Nephron (organoid): Measurements from ENCODE around the gene EFNA5.
A peak's percentile ranks its signal among the peaks of the same experiment; 100 is the strongest.
"Not testable (repeated sequence)": the region's sequence is repeated elsewhere in the genome, so short reads cannot be mapped to it uniquely, and the experiment has no call there.

Experiments used
- H3K27ac Mint-ChIP-seq, 3 experiments: 2 replicates each; pipeline ENCODE4 v1.8.0; 2020; ENCODE audit warnings: mixed read lengths in 3 of 3, mild to moderate bottlenecking in 2 of 3, moderate library complexity in 1 of 3
- H3K27me3 Mint-ChIP-seq: 2 replicates; pipeline ENCODE4 v1.8.0; 2021; ENCODE audit warnings: low read depth, mild to moderate bottlenecking, moderate library complexity, mixed read lengths
- H3K36me3 Mint-ChIP-seq: 2 replicates; pipeline ENCODE4 v1.8.0; 2020; ENCODE audit warnings: low read depth, mixed read lengths
- H3K4me1 Mint-ChIP-seq: 2 replicates; pipeline ENCODE4 v1.8.0; 2020; ENCODE audit warnings: mixed read lengths
- H3K4me3 Mint-ChIP-seq, 3 experiments: 2 replicates each; pipeline ENCODE4 v1.8.0; 2020; ENCODE audit warnings: mild to moderate bottlenecking in 3 of 3, mixed read lengths in 3 of 3, moderate library complexity in 2 of 3
- H3K9me3 Mint-ChIP-seq: 2 replicates; pipeline ENCODE4 v1.8.0; 2020; ENCODE audit warnings: mixed read lengths
- CTCF ChIP-seq, 3 experiments: fragments of 200-600 bp; sonication (generic); IDR thresholded peaks; one replicate each; pipeline ENCODE4 v1.5.0; 2021; ENCODE audit warnings: antibody characterized with exemption in 3 of 3; ENCODE audit not compliant: unreplicated experiment in 3 of 3

EFNA5 gene

GRCh38 chr5:107363768-107364167 is 307.0 kb downstream of the EFNA5 start:
- H3K4me3 Mint-ChIP-seq, result no peak overlapping the region
- no peak for TF ChIP-seq CTCF (IDR thresholded peaks at IDR 0.05; ENCODE audit: unreplicated experiment in 3 of 3)
- no peaks in the 10 kb centered on the region for H3K9me3 Mint-ChIP-seq
- peaks cover 9% of the 10 kb centered on the region for H3K4me1 Mint-ChIP-seq
- no peaks in the 10 kb centered on the region for H3K27me3 Mint-ChIP-seq
- H3K36me3 Mint-ChIP-seq, result no peaks in the 10 kb centered on the region
- H3K27ac Mint-ChIP-seq, result no peak overlapping the region

- no peak for TF ChIP-seq CTCF (IDR thresholded peaks at IDR 0.05; ENCODE audit: unreplicated experiment in 3 of 3)
- no peaks in the 10 kb centered on the region for H3K36me3 Mint-ChIP-seq
- H3K9me3 Mint-ChIP-seq, result no peaks in the 10 kb centered on the region
- no peak overlapping the region for H3K27ac Mint-ChIP-seq
- no peak overlapping the region for H3K4me3 Mint-ChIP-seq
- no peaks in the 10 kb centered on the region for H3K27me3 Mint-ChIP-seq
- peaks cover 9% of the 10 kb centered on the region for H3K4me1 Mint-ChIP-seq
Measured at GRCh38 chr5:107361945-107362344, 308.8 kb downstream of the EFNA5 start.

- TF ChIP-seq CTCF (IDR thresholded peaks at IDR 0.05; ENCODE audit: unreplicated experiment in 3 of 3), result no peak
- Mint-ChIP-seq H3K36me3 (no peaks in the 10 kb centered on the region), H3K27ac (peak overlapping the region; percentile 9 to 66 (median 65)), H3K27me3 (no peaks in the 10 kb centered on the region), H3K4me1 (peaks cover 9% of the 10 kb centered on the region), H3K9me3 (no peaks in the 10 kb centered on the region), H3K4me3 (no peak overlapping the region)
Measured at GRCh38 chr5:107359916-107360234, 310.9 kb downstream of the EFNA5 start.

GRCh38 chr5:107359033-107359915 is 311.5 kb downstream of the EFNA5 start:
- peak overlapping the region; percentile 9 to 66 (median 65) for H3K27ac Mint-ChIP-seq
- no peaks in the 10 kb centered on the region for H3K9me3 Mint-ChIP-seq
- H3K36me3 Mint-ChIP-seq, result no peaks in the 10 kb centered on the region
- TF ChIP-seq CTCF (IDR thresholded peaks at IDR 0.05; ENCODE audit: unreplicated experiment in 3 of 3), result no peak
- H3K27me3 Mint-ChIP-seq, result no peaks in the 10 kb centered on the region
- peaks cover 9% of the 10 kb centered on the region for H3K4me1 Mint-ChIP-seq
- H3K4me3 Mint-ChIP-seq, result no peak overlapping the region

GRCh38 chr5:107356891-107357290 is 313.8 kb downstream of the EFNA5 start:
- Mint-ChIP-seq H3K4me1 (peaks cover 9% of the 10 kb centered on the region), H3K9me3 (peaks cover 11% of the 10 kb centered on the region), H3K36me3 (peaks cover 2% of the 10 kb centered on the region), H3K27ac (no peak overlapping the region), H3K27me3 (no peaks in the 10 kb centered on the region), H3K4me3 (no peak overlapping the region)
- TF ChIP-seq CTCF (IDR thresholded peaks at IDR 0.05; ENCODE audit: unreplicated experiment in 3 of 3), result no peak

- Mint-ChIP-seq H3K27ac (no peak overlapping the region), H3K4me3 (no peak overlapping the region), H3K27me3 (no peaks in the 10 kb centered on the region), H3K36me3 (peaks cover 3% of the 10 kb centered on the region), H3K4me1 (peaks cover 5% of the 10 kb centered on the region), H3K9me3 (peaks cover 36% of the 10 kb centered on the region)
- no peak for TF ChIP-seq CTCF (IDR thresholded peaks at IDR 0.05; ENCODE audit: unreplicated experiment in 3 of 3)
Measured at GRCh38 chr5:107352576-107352975, 318.2 kb downstream of the EFNA5 start.

- not testable (repeated sequence) for H3K27ac Mint-ChIP-seq
Measured at GRCh38 chr5:107346580-107346979, 324.2 kb downstream of the EFNA5 start.

More at GRCh38 chr5:107346580-107346979, 324.2 kb downstream of the EFNA5 start:
- not testable (repeated sequence) for H3K27me3 Mint-ChIP-seq, H3K4me3 Mint-ChIP-seq
- peaks cover 17% of the 10 kb centered on the region for H3K4me1 Mint-ChIP-seq
- peaks cover 56% of the 10 kb centered on the region for H3K9me3 Mint-ChIP-seq
- peaks cover 22% of the 10 kb centered on the region for H3K36me3 Mint-ChIP-seq
